Lung (tissue), 12 donors: Measurements from ENCODE around the gene PARP9. TPM values are rescaled to one million over a fixed set of nuclear protein-coding genes. Genes with fewer than 3 reads are reported as not detected.

Experiments used
- ATAC-seq: fragments of 200-7000 bp; cut with Tn5 transposase; one replicate; pipeline ENCODE4 v1.9.1; 2020; ENCODE audit warnings: moderate number of reproducible peaks; ENCODE audit not compliant: insufficient read depth, low FRiP score
- DNase-seq, 3 donors: peaks; one replicate each; pipeline ENCODE4 v3.0.0-alpha.2; 2013 to 2017
- H3K27ac ChIP-seq, 2 donors: one replicate each; pipeline ENCODE4 v1.5.1; 2013; ENCODE audit warnings: mild to moderate bottlenecking in 2 of 2, moderate library complexity in 2 of 2, control low read depth in 1 of 2, inconsistent platforms in 1 of 2, low read depth in 1 of 2, low read length in 1 of 2
- H3K27me3 ChIP-seq, 3 donors: one replicate each; pipeline ENCODE4 v1.5.1; 2013; ENCODE audit warnings: low read length in 2 of 3; ENCODE audit not compliant: control insufficient read depth in 3 of 3, insufficient read depth in 3 of 3
- H3K36me3 ChIP-seq, 4 donors: one replicate each; pipeline ENCODE4 v1.5.1; 2013; ENCODE audit warnings: low read length in 4 of 4, mild to moderate bottlenecking in 1 of 4, moderate library complexity in 1 of 4; ENCODE audit not compliant: control insufficient read depth in 4 of 4, insufficient read depth in 4 of 4
- H3K4me1 ChIP-seq, 5 donors: one replicate each; pipeline ENCODE4 v1.5.1; 2013; ENCODE audit warnings: low read length in 5 of 5, mild to moderate bottlenecking in 2 of 5, moderate library complexity in 1 of 5; ENCODE audit not compliant: control insufficient read depth in 5 of 5, insufficient read depth in 5 of 5
- H3K4me3 ChIP-seq: one replicate; pipeline ENCODE4 v1.5.1; 2013; ENCODE audit warnings: mild to moderate bottlenecking, control low read depth, moderate library complexity
- H3K9ac ChIP-seq, 2 donors: one replicate each; pipeline ENCODE4 v1.5.1; 2013; ENCODE audit warnings: low read length in 2 of 2, control low read depth in 1 of 2; ENCODE audit not compliant: insufficient read depth in 1 of 2
- H3K9me3 ChIP-seq, 4 donors: one replicate each; pipeline ENCODE4 v1.5.1; 2013; ENCODE audit warnings: low read length in 3 of 4, mild to moderate bottlenecking in 1 of 4, moderate library complexity in 1 of 4; ENCODE audit not compliant: control insufficient read depth in 4 of 4, insufficient read depth in 3 of 4
- CTCF ChIP-seq: IDR thresholded peaks from 2 replicates; pipeline ENCODE4 v1.5.1; 2012; ENCODE audit warnings: mild to moderate bottlenecking; ENCODE audit errors: control extremely low read depth, extremely low read depth
- WGBS, 2 donors: extraction: QIAGEN DNeasy Blood & Tissue Kit; methylation state at CpG; one replicate each; pipeline ENCODE4 v1.1.7; 2013; 5-methylcytosine and 5-hydroxymethylcytosine counted together
- polyA plus RNA-seq, 2 donors: library from polyadenylated mRNA; stranded (reverse); fragments of 200-250 nt; gene quantifications; one replicate each; pipeline ENCODE4 v1.2.1, GENCODE V29; 2013
- total RNA-seq, 2 donors: library from RNA; depleted of rRNA in 1 of 2; stranded (reverse); fragments of >200 nt in 1 of 2; gene quantifications; one replicate each; pipeline ENCODE4 v1.2.1, GENCODE V29; 2014 to 2021
- donor health status: control.
- donor health status: control.
- donor health status: Bipolar disorder and iron deficiency.
- donor health status: healthy.
- donor health status: DM: yes; HTN: yes; CAD: no.

Gene PARP9
- total and polyA plus RNA-seq, 4 donors: 31.7 to 57.0 (median 41.5) TPM

- Histone ChIP-seq H3K4me1 (peaks cover 0 to under 1% (median 0%) of the 10 kb centered on the region in 5 donors), H3K27me3 (peaks cover 0 to 8% (median 0%) of the 10 kb centered on the region in 3 donors), H3K4me3 (no peak overlapping the region), H3K9ac (no peak overlapping the region), H3K9me3 (peaks cover 1 to 9% (median 5%) of the 10 kb centered on the region in 4 donors), H3K36me3 (no peaks in the 10 kb centered on the region), H3K27ac (no peak overlapping the region)
- DNase-seq (no peak), ATAC-seq (no peak)
- TF ChIP-seq CTCF: no peak
- WGBS, 2 donors: 90 to 96% methylated on average over 1 of the region's 1 CpG
These were observed 18.3 kb upstream of the PARP9 start for GRCh38 chr3:122582390-122582789.

GRCh38 chr3:122581622-122582021 is 17.5 kb upstream of the PARP9 start:
- H3K4me1 ChIP-seq: peaks cover 0 to 2% (median 0%) of the 10 kb centered on the region in 5 donors
- no peak for TF ChIP-seq CTCF
- H3K4me3 ChIP-seq: no peak overlapping the region
- H3K9me3 ChIP-seq: peaks cover 1 to 9% (median 5%) of the 10 kb centered on the region in 4 donors
- no peak for DNase-seq
- ATAC-seq: no peak
- no peaks in the 10 kb centered on the region for H3K36me3 ChIP-seq
- no peak overlapping the region for H3K9ac ChIP-seq
- H3K27ac ChIP-seq: no peak overlapping the region
- H3K27me3 ChIP-seq: peaks cover 0 to 8% (median 0%) of the 10 kb centered on the region in 3 donors
- 94 to 96% methylated on average over 2 of the region's 2 CpGs for WGBS, 2 donors

- Histone ChIP-seq H3K4me3 (no peak overlapping the region), H3K9ac (no peak overlapping the region), H3K27ac (no peak overlapping the region), H3K27me3 (peaks cover 0 to 8% (median 0%) of the 10 kb centered on the region in 3 donors), H3K36me3 (no peaks in the 10 kb centered on the region), H3K4me1 (peaks cover 0 to 2% (median 0%) of the 10 kb centered on the region in 5 donors), H3K9me3 (peaks cover 1 to 9% (median 5%) of the 10 kb centered on the region in 4 donors)
- WGBS, 2 donors: 47 to 65% methylated on average over 3 of the region's 3 CpGs
- no peak for DNase-seq
- TF ChIP-seq CTCF: no peak
- no peak for ATAC-seq
These were observed 16.4 kb upstream of the PARP9 start for GRCh38 chr3:122580470-122580869.
